Fibroblast of the aortic adventitia (primary cell): ENCODE data around the gene IFIT1. TPM values are rescaled to one million over a fixed set of nuclear protein-coding genes. Genes with fewer than 3 reads are reported as not detected.
"Not testable (repeated sequence)": the region's sequence is repeated elsewhere in the genome, so short reads cannot be mapped to it uniquely, and the experiment has no call there.

Source experiments
- DNase-seq: peaks from one replicate; pipeline ENCODE4 v3.0.0-alpha.2; 2010; ENCODE audit warnings: low read depth
- H3K4me3 ChIP-seq: 2 replicates; pipeline ENCODE4 v1.5.1; 2011; ENCODE audit warnings: low read depth, mild to moderate bottlenecking, control low read depth, low read length, moderate library complexity
- CTCF ChIP-seq: IDR thresholded peaks from 2 replicates; pipeline ENCODE4 v1.5.1; 2011; ENCODE audit warnings: mild to moderate bottlenecking, low read length, control low read depth, inconsistent platforms; ENCODE audit not compliant: insufficient read depth
- total RNA-seq: library from RNA; depleted of rRNA; stranded (reverse); fragments of >200 nt; gene quantifications from 2 replicates; pipeline ENCODE4 v1.2.3, GENCODE V29; 2012; ENCODE audit warnings: low replicate concordance

IFIT1 gene
- total RNA-seq, 1 donor: 13.6 TPM

DNA sequence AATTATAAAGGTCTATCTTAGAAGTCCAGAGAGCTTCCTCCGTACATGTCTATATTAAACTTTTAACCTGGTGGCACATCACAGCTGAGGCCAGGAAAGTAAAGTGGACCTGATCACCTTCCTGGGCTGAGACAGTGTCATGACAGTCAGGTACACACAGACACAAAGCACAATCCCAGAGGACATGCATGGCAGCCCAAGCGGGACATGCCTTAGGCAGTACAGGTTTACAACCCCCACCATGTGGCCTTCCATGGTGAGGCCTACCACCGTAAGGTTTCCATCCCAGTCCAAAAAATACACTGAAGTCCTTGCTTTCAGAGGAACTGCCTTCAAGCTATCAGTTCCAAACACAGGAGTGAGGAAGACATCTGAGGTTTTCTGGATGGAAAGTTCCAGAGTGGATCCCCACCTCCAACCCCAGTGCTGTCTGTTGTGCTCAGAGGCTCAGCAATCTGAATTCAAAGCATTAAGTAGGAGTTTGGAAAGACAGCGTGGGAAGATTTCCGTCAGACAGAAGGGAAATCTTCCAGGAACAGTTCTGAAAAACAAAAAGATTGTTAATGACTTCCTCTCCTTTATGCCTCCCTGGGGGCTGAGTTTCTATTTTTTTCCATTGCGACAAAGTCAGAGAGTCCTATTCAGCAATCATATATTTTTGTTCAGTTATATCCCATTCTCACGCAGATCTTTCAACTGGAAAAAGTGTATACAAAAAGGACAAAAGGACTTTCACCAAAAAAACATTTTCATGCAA is 44.5 kb upstream of the IFIT1 start:
- H3K4me3 ChIP-seq: no peak overlapping the region
- no peak for DNase-seq
- no peak for TF ChIP-seq CTCF

DNA sequence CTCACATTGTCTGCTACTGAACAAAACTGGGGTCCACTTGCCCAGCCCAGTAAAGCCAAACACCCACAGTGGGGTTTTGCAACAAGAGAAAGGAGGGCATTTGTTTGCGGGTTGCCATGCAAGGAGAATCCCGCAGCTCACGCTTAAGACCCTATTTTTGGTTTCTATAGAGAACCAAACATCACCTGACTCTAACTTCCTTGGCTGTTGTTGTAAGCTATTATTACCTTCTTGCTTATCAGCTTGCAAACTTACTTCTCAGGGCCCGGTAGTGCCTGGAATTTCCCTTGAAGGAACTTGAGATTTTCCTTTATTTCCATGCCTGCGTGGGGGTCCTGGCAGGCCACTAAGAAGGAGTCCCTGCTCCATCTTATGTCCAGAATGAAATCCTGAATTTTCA is 43.9 kb upstream of the IFIT1 start:
- H3K4me3 ChIP-seq: no peak overlapping the region
- no peak for DNase-seq
- TF ChIP-seq CTCF: no peak

- DNase-seq: no peak
- TF ChIP-seq CTCF: no peak
- H3K4me3 ChIP-seq: no peak overlapping the region
Measured at GRCh38 chr10:89348975-89349374, 43.4 kb upstream of the IFIT1 start.

DNA sequence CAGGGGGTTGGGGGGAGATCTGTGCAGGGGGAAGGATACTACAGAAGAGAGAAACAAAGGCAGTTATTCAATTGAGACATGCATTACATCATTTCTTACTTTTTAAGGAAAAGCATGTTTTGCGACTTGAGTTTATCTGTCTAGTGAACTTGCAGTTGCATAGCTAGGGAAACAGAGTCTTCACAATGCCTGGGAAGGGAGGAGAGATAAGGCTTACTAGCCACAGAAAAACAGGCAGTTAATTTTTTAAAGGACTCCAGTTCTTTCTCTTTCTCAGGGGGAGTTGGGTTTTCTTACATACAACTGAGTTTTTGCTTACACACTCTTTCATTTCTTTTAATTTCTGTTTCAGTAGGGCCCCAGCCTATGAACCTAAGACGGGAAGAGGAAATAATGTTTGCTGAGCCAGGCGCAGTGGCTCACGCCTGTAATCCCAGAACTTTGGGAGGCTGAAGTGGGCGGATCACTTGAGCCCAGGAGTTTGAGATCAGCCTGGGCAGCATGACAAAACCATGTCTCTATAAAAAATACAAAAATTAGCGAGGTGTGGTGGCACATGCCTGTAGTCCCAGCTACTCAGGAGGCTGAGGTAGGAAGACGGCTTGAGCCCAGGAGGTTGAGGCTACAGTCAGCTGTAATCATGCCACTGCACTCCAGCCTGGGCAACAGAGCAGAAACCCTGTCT is 41.6 kb upstream of the IFIT1 start:
- not testable (repeated sequence) for H3K4me3 ChIP-seq
- DNase-seq: peak; percentile 64

- no peak overlapping the region for H3K4me3 ChIP-seq
- DNase-seq: no peak
Measured at GRCh38 chr10:89351412-89351779, 41.0 kb upstream of the IFIT1 start.

GRCh38 chr10:89351780-89352597 is 40.4 kb upstream of the IFIT1 start:
- no peak for TF ChIP-seq CTCF
- H3K4me3 ChIP-seq: no peak overlapping the region
- peak; percentile 100 for DNase-seq

More at GRCh38 chr10:89351412-89351779, 41.0 kb upstream of the IFIT1 start:
- TF ChIP-seq CTCF: no peak

GRCh38 chr10:89352802-89353201 is 39.6 kb upstream of the IFIT1 start:
- no peak for TF ChIP-seq CTCF
- DNase-seq: no peak
- no peak overlapping the region for H3K4me3 ChIP-seq
